ENCODE measurements around the gene RTL10.

RTL10 gene

GRCh38 chr22:19875531-19876313, 21.0 kb upstream of the RTL10 start (continued):
- TF ChIP-seq ZNF155 (tag by site-specific recombination; IDR thresholded peaks at IDR 0.05) (no peak), TRIM28 (IDR thresholded peaks at IDR 0.05; ENCODE audit: borderline replicate concordance, low read length) (no peak), FEZF1 (tag by site-specific recombination; IDR thresholded peaks at IDR 0.05) (peak; percentile 52), ZNF654 (tag by site-specific recombination; IDR thresholded peaks at IDR 0.05; ENCODE audit: low read depth) (no peak), ZBTB6 (tag by site-specific recombination; IDR thresholded peaks at IDR 0.05) (no peak), ZNF175 (tag by site-specific recombination; IDR thresholded peaks at IDR 0.05) (no peak), ZNF473 (tag by site-specific recombination; IDR thresholded peaks at IDR 0.05) (no peak), SP2 (tag by site-specific recombination; IDR thresholded peaks at IDR 0.05) (no peak), ZNF23 (tag by site-specific recombination; IDR thresholded peaks at IDR 0.05; ENCODE audit: borderline replicate concordance) (no peak), ZNF701 (tag by site-specific recombination; IDR thresholded peaks at IDR 0.05) (no peak), ZNF274 (IDR thresholded peaks at IDR 0.05; ENCODE audit: low read length) (no peak), ZNF274 (tag by site-specific recombination; IDR thresholded peaks at IDR 0.05; ENCODE audit: borderline replicate concordance) (no peak), ZNF660 (tag by site-specific recombination; IDR thresholded peaks at IDR 0.05) (no peak), ZNF561 (tag by site-specific recombination; IDR thresholded peaks at IDR 0.05; ENCODE audit: borderline replicate concordance) (peak; percentile 46; the same call in 1 of the 2 replicates), ZNF311 (tag by site-specific recombination; IDR thresholded peaks at IDR 0.05; ENCODE audit: borderline replicate concordance) (no peak), PATZ1 (tag by site-specific recombination; IDR thresholded peaks at IDR 0.05) (peak; percentile 25; the same call in 1 of the 2 replicates), ZNF37A (tag by site-specific recombination; IDR thresholded peaks at IDR 0.05) (no peak), ZNF362 (tag by site-specific recombination; IDR thresholded peaks at IDR 0.05) (no peak), OSR2 (tag by site-specific recombination; IDR thresholded peaks at IDR 0.05) (peak; percentile 58; the same call in 1 of the 2 replicates)

- ChIA-PET POLR2A (interaction anchor here (0.8 to 1.2 kb wide), 3 partner anchors 10 to 21 kb away, joined by 3 to 5 read pairs (median 4); partner anchors contain the start of genes GNB1L and RTL10), CTCF (interaction anchor here (0.9 to 1.2 kb wide), 2 partner anchors 35 to 145 kb away, joined by 3 to 6 read pairs; no protein-coding TSS in a partner anchor)
- Histone ChIP-seq H3K4me3 (ENCODE audit: low read depth, low read length) (no peak overlapping the region), H3K36me3 (ENCODE audit: control insufficient read depth in 2 of 2, insufficient read depth in 1 of 2, low read length in 2 of 2) (no peaks in the 10 kb centered on the region), H3K9me3 (ENCODE audit: control insufficient read depth, insufficient read depth, low read depth, low read length) (no peaks in the 10 kb centered on the region), H3K4me1 (ENCODE audit: control insufficient read depth, insufficient read depth, low read length) (peaks cover 21% of the 10 kb centered on the region), H3K27ac (ENCODE audit: extremely low read depth, low read depth, low read length) (peak overlapping the region; percentile 58; the same call in 1 of the 2 replicates)
- TF ChIP-seq ZNF704 (tag by site-specific recombination; IDR thresholded peaks at IDR 0.05), result no peak
- peak; percentile 77 for TF ChIP-seq ZNF341 (tag by site-specific recombination; IDR thresholded peaks at IDR 0.05; ENCODE audit: low read depth)
- TF ChIP-seq TRIM28 (IDR thresholded peaks at IDR 0.05; ENCODE audit: borderline replicate concordance, low read length), result no peak
- TF ChIP-seq ZNF610 (tag by site-specific recombination; IDR thresholded peaks at IDR 0.05; ENCODE audit: borderline replicate concordance), result no peak
- no peak for TF ChIP-seq ZNF140 (tag by site-specific recombination; IDR thresholded peaks at IDR 0.05)
- no peak for TF ChIP-seq ZNF623 (tag by site-specific recombination; IDR thresholded peaks at IDR 0.05)
- TF ChIP-seq ZNF664 (tag by site-specific recombination; IDR thresholded peaks at IDR 0.05), result no peak
- no peak for TF ChIP-seq PRDM2 (tag by site-specific recombination; IDR thresholded peaks at IDR 0.05; ENCODE audit: borderline replicate concordance)
These were observed 20.4 kb upstream of the RTL10 start for GRCh38 chr22:19875061-19875530.
